Skeletal muscle cell (primary cell): ENCODE results near the gene PPP1R1A.
A peak's percentile ranks its signal among the peaks of the same experiment; 100 is the strongest.

Experiments
- DNase-seq: peaks from one replicate; pipeline ENCODE4 v3.0.0-alpha.2; 2010; ENCODE audit warnings: low read depth
- H3K4me3 ChIP-seq: 2 replicates; pipeline ENCODE4 v1.5.1; 2011; ENCODE audit warnings: low read depth, mild to moderate bottlenecking, control low read depth, low read length, moderate library complexity

Gene PPP1R1A

GRCh38 chr12:54588110-54588889 is at the start of gene PPP1R1A:
Gene PPP1R1A, minus strand, starts transcription at chr12:54588659. Its CDS starts 171 bp downstream, at chr12:54588488.
- no peak for DNase-seq
- H3K4me3 ChIP-seq: peak within 1 kb of the TSS; percentile 22

GRCh38 chr12:54634795-54635194 is 46.3 kb upstream of the PPP1R1A start, which contains the start of gene LACRT:
Gene LACRT, minus strand, starts transcription at chr12:54634895. Its CDS starts 54 bp downstream, at chr12:54634841.
- no peak for DNase-seq
- no peak within 1 kb of the TSS for H3K4me3 ChIP-seq

- H3K4me3 ChIP-seq: no peak overlapping the region
- no peak for DNase-seq
Observed at GRCh38 chr12:54631988-54632728, 43.7 kb upstream of the PPP1R1A start.

DNA sequence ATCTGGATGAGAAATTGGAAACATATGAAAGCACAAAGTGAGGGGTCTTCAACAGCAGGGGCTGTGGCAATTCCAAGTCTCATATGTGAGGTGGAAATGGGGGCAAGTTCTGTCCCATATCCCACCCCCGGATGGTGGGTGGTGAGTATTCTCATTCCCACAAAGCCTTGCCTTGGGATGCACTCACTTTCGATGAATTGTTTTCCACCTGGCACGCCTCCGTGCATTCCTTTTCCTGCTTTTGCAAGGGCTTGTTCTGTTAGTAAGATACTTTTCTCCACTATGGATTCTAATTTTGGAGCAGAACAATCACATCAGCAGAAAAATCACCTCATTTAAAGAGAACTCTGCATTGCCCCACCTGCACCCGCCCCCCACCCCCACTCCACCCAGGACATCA is 43.1 kb upstream of the PPP1R1A start:
- no peak for DNase-seq
- no peak overlapping the region for H3K4me3 ChIP-seq

DNA sequence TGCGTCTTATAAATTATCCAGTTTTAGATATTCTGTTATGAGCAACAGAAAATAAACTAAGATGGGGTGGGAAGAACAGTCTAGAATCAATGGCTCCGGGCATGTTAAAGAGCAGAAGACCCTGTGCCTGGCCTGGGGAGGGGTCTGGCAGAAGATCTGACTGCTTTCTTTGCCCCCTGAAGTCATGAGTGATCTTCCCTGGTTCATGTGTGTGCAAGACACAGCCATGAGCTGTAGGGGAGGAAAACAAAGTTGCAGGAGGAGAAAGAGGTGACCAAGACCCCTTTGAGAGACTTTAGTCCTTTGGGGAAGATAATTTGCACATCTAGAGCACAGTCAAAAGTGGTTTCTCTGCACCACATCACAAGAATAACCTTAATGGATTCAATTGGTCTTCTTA is 41.5 kb upstream of the PPP1R1A start:
- DNase-seq: no peak
- no peak overlapping the region for H3K4me3 ChIP-seq

DNA sequence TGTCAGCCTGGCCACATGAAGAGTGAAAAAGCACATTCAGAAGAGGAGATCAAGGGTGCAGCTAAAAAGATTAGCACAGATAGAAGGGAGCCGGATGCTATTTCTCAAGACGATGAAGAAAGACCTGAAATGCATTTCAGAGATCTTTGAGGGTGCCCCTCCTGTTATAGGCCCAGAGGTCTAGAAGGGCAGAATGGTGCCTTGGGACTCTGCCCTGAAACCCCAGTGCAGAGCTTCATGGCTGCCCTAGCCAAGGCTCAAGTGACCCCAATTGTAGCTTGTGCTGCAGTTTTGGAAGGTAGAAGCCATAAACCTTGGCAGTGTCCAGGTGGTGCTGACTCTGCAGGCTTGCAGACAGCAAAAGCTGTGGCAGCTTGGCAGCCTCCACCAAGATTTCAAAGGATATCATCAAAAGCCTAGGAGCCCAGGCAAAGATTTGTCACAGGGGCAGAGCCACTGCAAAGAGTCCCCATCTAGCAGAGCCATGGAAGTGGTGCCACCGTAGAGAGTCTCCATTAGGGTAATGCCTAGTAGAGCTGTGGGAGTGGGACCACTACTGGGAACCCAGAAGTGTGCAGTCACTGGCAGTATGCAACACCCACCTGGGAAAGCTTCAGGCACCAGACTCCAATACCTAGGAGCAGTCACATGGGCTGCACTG is 39.9 kb upstream of the PPP1R1A start:
- no peak for DNase-seq
- no peak overlapping the region for H3K4me3 ChIP-seq

- no peak overlapping the region for H3K4me3 ChIP-seq
- DNase-seq: no peak
Observed at GRCh38 chr12:54627304-54627703, 38.8 kb upstream of the PPP1R1A start.

- H3K4me3 ChIP-seq: no peak overlapping the region
- DNase-seq: no peak
Observed at GRCh38 chr12:54625598-54625997, 37.1 kb upstream of the PPP1R1A start.

- no peak for DNase-seq
- H3K4me3 ChIP-seq: no peak overlapping the region
Observed at GRCh38 chr12:54624315-54625279, 36.1 kb upstream of the PPP1R1A start.

GRCh38 chr12:54622463-54623183 is 34.2 kb upstream of the PPP1R1A start:
- H3K4me3 ChIP-seq: no peak overlapping the region
- DNase-seq: peak; percentile 3

GRCh38 chr12:54616933-54617680 is 28.6 kb upstream of the PPP1R1A start:
- no peak overlapping the region for H3K4me3 ChIP-seq
- DNase-seq: no peak

GRCh38 chr12:54612225-54612750 is 23.8 kb upstream of the PPP1R1A start:
- no peak for DNase-seq
- H3K4me3 ChIP-seq: no peak overlapping the region

GRCh38 chr12:54611715-54612149 is 23.3 kb upstream of the PPP1R1A start:
- DNase-seq: no peak
- H3K4me3 ChIP-seq: no peak overlapping the region

DNA sequence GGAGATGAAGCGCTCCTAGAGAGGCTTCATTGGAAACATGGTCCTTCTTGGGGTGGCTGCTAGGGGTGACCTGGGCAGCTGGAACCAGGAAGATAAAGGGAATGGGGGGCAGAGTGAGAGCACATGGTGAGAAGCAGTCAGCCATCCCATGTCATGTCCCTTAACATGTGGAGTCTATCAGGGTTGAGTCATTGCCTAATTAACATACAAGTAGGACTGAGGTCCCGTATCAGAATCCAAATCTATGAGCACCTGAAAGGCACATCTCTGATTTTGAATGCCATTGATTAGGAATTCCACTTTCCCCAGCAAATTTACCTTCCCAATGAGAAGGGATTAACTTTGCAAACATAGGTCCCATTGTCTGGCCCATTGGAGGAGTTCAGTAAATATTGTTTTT is 20.3 kb upstream of the PPP1R1A start:
- no peak overlapping the region for H3K4me3 ChIP-seq
- no peak for DNase-seq

GRCh38 chr12:54608156-54608555 is 19.7 kb upstream of the PPP1R1A start:
- H3K4me3 ChIP-seq: no peak overlapping the region
- DNase-seq: no peak

- H3K4me3 ChIP-seq: no peak overlapping the region
- no peak for DNase-seq
Observed at GRCh38 chr12:54606556-54606955, 18.1 kb upstream of the PPP1R1A start.

DNA sequence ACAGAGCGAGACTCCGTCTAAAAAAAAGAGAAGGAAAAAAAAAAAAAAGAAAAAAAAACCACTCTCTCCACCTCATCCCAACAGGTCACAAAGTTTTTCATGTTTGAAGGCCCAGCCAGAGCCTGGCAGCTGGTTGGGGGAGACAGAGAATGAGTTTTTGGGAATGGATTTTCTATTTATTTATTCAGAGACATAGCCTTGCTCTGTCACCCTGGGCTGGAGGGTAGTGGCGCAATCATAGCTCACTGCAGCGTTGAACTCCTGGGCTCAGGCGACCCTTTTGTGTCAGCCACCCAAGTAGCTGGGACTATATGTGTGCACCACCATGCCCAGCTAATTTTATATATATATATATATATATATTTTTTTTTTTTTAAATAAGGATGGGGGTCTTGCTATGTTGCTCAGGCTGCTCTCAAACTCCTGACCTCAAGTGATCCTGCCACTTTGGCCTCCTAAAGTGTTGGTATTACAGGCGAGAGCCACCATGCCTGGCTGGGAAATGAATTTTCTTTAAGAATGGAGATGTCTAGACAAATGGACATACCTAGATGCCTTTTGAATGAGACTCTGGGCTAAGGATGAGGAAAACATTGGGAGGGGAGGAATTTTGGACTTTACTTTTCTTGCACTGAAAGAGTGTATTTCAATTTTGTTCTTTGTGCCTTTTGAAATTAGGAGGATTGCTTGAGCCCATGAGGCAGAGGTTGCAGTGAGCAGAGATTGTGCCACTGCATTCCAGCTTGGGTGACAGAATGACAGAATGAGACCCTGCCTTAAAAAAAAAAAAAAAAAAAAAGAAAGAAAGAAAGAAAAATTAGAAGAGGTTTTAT is 16.9 kb upstream of the PPP1R1A start:
- H3K4me3 ChIP-seq: no peak overlapping the region
- DNase-seq: no peak
